Transverse colon (tissue), 4 donors: ENCODE results near the gene ITGB5. TPM values are rescaled to one million over a fixed set of nuclear protein-coding genes. Genes with fewer than 3 reads are reported as not detected.

ENCODE experiments used
- DNase-seq: peaks from one replicate; pipeline ENCODE4 v3.0.0-alpha.2; 2019
- H3K27ac ChIP-seq, 4 donors: fragments of 200-600 bp; sonication (generic); 2 replicates each; pipeline ENCODE4 v1.5.1; 2016 to 2018; ENCODE audit warnings: inconsistent platforms in 4 of 4
- H3K27me3 ChIP-seq: fragments of 200-600 bp; sonication (generic); 2 replicates; pipeline ENCODE4 v1.5.1; 2017; ENCODE audit warnings: inconsistent platforms
- H3K36me3 ChIP-seq, 4 donors: fragments of 200-600 bp; sonication (generic); 2 replicates each; pipeline ENCODE4 v1.5.1; 2017 to 2019; ENCODE audit warnings: inconsistent platforms in 4 of 4
- H3K4me1 ChIP-seq, 4 donors: fragments of 200-600 bp; sonication (generic); 2 replicates each; pipeline ENCODE4 v1.5.1; 2017 to 2020; ENCODE audit warnings: inconsistent platforms in 4 of 4
- H3K4me3 ChIP-seq, 4 donors: fragments of 200-600 bp; sonication (generic); 1 replicate in 1 of 4; 2 replicates in 3 of 4; pipeline versions ENCODE4 v1.5.1 to v1.6.1; 2017 to 2019; ENCODE audit warnings: inconsistent platforms in 4 of 4
- H3K9me3 ChIP-seq, 2 donors: fragments of 200-600 bp; sonication (generic); 2 replicates each; pipeline ENCODE4 v1.5.1; 2017 to 2019; ENCODE audit warnings: inconsistent platforms in 2 of 2
- CTCF ChIP-seq, 5 experiments: fragments of 200-600 bp in 3 of 5; fragments of 450-650 bp in 2 of 5; sonication (generic) in 3 of 5; IDR thresholded peaks; 1 replicate in 2 of 5; 2 replicates in 3 of 5; pipeline ENCODE4 v1.5.1; 2016 to 2017; ENCODE audit warnings: antibody characterized with exemption in 5 of 5, inconsistent platforms in 3 of 5, mild to moderate bottlenecking in 2 of 5, moderate library complexity in 1 of 5
- EP300 ChIP-seq: sonication (generic); formaldehyde crosslinking; IDR thresholded peaks from one replicate; pipeline ENCODE4 v1.6.1; 2017; ENCODE audit warnings: antibody characterized with exemption, low read depth
- POLR2A ChIP-seq: fragments of 450-650 bp; IDR thresholded peaks from one replicate; pipeline ENCODE4 v1.6.1; 2016; ENCODE audit warnings: antibody characterized with exemption, mild to moderate bottlenecking, moderate library complexity
- POLR2AphosphoS5 ChIP-seq, 3 donors: sonication (generic); formaldehyde crosslinking; IDR thresholded peaks; one replicate each; pipeline ENCODE4 v1.6.1; 2016; ENCODE audit warnings: antibody characterized with exemption in 3 of 3
- WGBS, 2 donors: methylation state at CpG; one replicate each; pipeline ENCODE4 v1.1.5; 2018; ENCODE audit warnings: low coverage in 1 of 2; 5-methylcytosine and 5-hydroxymethylcytosine counted together
- in situ Hi-C, 4 donors: fragments of 200-750 bp; cut with MboI; loops; one replicate each; pipeline versions ENCODE4 v1.15.0 to v1.15.1; 2017; ENCODE audit warnings: low sequenced_read_pairs in 3 of 4, low pct_ligation_motif_present in 1 of 4, low pct_unique_long_range_greater_than_20kb in 1 of 4
- intact Hi-C: fragments of 100-400 bp; cut with DNase I; formaldehyde crosslinking; loops from one replicate; pipeline ENCODE4 v1.15.1; 2023; ENCODE audit warnings: low total_unique reads
- total RNA-seq, 4 donors: library from RNA; depleted of rRNA; stranded (reverse); fragments of >200 nt; gene quantifications; one replicate each; pipeline ENCODE4 v1.1.0, GENCODE V29; 2016

The ITGB5 gene
- total RNA-seq, 4 donors from 2014 or later, result 62.8 to 572 (median 105) TPM

GRCh38 chr3:124800076-124800475, 87.1 kb downstream of the ITGB5 start:
- no peak for TF ChIP-seq CTCF (IDR thresholded peaks at IDR 0.05)
- TF ChIP-seq POLR2A, result no peak
- no peak for TF ChIP-seq EP300
- no peak for TF ChIP-seq POLR2AphosphoS5 (IDR thresholded peaks at IDR 0.05)
- peaks cover 7 to 11% (median 9%) of the 10 kb centered on the region in 4 donors for H3K4me1 ChIP-seq
- no peak for DNase-seq
- H3K4me3 ChIP-seq, result no peak overlapping the region
- H3K27me3 ChIP-seq, result no peaks in the 10 kb centered on the region
- H3K9me3 ChIP-seq, result no peaks in the 10 kb centered on the region
- no peaks in the 10 kb centered on the region for H3K36me3 ChIP-seq
- H3K27ac ChIP-seq, result peak overlapping the region in 2 of 4 donors; percentile 21 to 25
- in situ Hi-C loops, result no loop called here
- WGBS, 2 donors, result 88% methylated on average over 1 of the region's 1 CpG; no CpG with 5 or more reads in 1 of the 2 donors
- intact Hi-C loops, result no loop called here

GRCh38 chr3:124799676-124800075, 87.5 kb downstream of the ITGB5 start:
- peak overlapping the region in 1 of 4 donors; percentile 21 for H3K27ac ChIP-seq
- no peak overlapping the region for H3K4me3 ChIP-seq
- in situ Hi-C loops, result no loop called here
- peaks cover 7 to 11% (median 9%) of the 10 kb centered on the region in 4 donors for H3K4me1 ChIP-seq
- H3K36me3 ChIP-seq, result no peaks in the 10 kb centered on the region
- WGBS, 2 donors, result 70 to 91% methylated on average over 2 to 10 of the region's 10 CpGs
- H3K9me3 ChIP-seq, result no peaks in the 10 kb centered on the region
- intact Hi-C loops, result no loop called here
- TF ChIP-seq POLR2A (no peak), EP300 (no peak), CTCF (IDR thresholded peaks at IDR 0.05) (no peak), POLR2AphosphoS5 (IDR thresholded peaks at IDR 0.05) (no peak)
- H3K27me3 ChIP-seq, result no peaks in the 10 kb centered on the region
- no peak for DNase-seq

GRCh38 chr3:124797426-124797945, 89.7 kb downstream of the ITGB5 start:
- in situ Hi-C loops (no loop called here), intact Hi-C loops (no loop called here)
- Histone ChIP-seq H3K27me3 (no peaks in the 10 kb centered on the region), H3K4me3 (no peak overlapping the region), H3K4me1 (peaks cover 7 to 27% (median 11%) of the 10 kb centered on the region in 4 donors), H3K36me3 (no peaks in the 10 kb centered on the region), H3K27ac (no peak overlapping the region), H3K9me3 (no peaks in the 10 kb centered on the region)
- DNase-seq, result no peak
- WGBS, 2 donors, result 91% methylated on average over 4 of the region's 4 CpGs; no CpG with 5 or more reads in 1 of the 2 donors
- no peak for TF ChIP-seq EP300
- no peak for TF ChIP-seq POLR2A
- TF ChIP-seq CTCF (IDR thresholded peaks at IDR 0.05), result no peak
- no peak for TF ChIP-seq POLR2AphosphoS5 (IDR thresholded peaks at IDR 0.05)

GRCh38 chr3:124796477-124796876, 90.7 kb downstream of the ITGB5 start:
- H3K4me1 ChIP-seq, result peaks cover 7 to 35% (median 15%) of the 10 kb centered on the region in 4 donors
- in situ Hi-C loops (no loop called here), intact Hi-C loops (no loop called here)
- TF ChIP-seq CTCF (IDR thresholded peaks at IDR 0.05) (no peak), POLR2A (no peak), POLR2AphosphoS5 (IDR thresholded peaks at IDR 0.05) (no peak), EP300 (no peak)
- no peak overlapping the region for H3K4me3 ChIP-seq
- 94% methylated on average over 15 of the region's 19 CpGs; no CpG with 5 or more reads in 1 of the 2 donors for WGBS, 2 donors
- H3K27me3 ChIP-seq, result no peaks in the 10 kb centered on the region
- no peak overlapping the region for H3K27ac ChIP-seq
- DNase-seq, result no peak
- no peaks in the 10 kb centered on the region for H3K9me3 ChIP-seq
- H3K36me3 ChIP-seq, result no peaks in the 10 kb centered on the region
